HG02943 (cell line): ENCODE results near the gene TXNDC9.
"Not testable (repeated sequence)": the region's sequence is repeated elsewhere in the genome, so short reads cannot be mapped to it uniquely, and the experiment has no call there.

Experiments
- ATAC-seq: cut with Tn5 transposase; IDR thresholded peaks from one replicate; pipeline ENCODE4 v1.9.1; 2021; ENCODE audit warnings: mild to moderate bottlenecking, low read depth, moderate library complexity; ENCODE audit not compliant: unreplicated experiment

TXNDC9 gene

GRCh38 chr2:99335911-99336803, at the start of gene TXNDC9:
TSS of gene TXNDC9 (minus strand) at chr2:99336333. CDS start at chr2:99333210, 3,123 bp downstream.
- ATAC-seq: peak; percentile 73

- ATAC-seq: no peak
Observed at GRCh38 chr2:99382143-99382542, 46.0 kb upstream of the TXNDC9 start.

GRCh38 chr2:99380376-99381010, 44.4 kb upstream of the TXNDC9 start:
- no peak for ATAC-seq

- no peak for ATAC-seq
Observed at GRCh38 chr2:99377879-99378278, 41.7 kb upstream of the TXNDC9 start.

GRCh38 chr2:99376254-99376864, 40.2 kb upstream of the TXNDC9 start:
- no peak for ATAC-seq

- ATAC-seq: no peak
Observed at GRCh38 chr2:99374747-99375146, 38.6 kb upstream of the TXNDC9 start.

GRCh38 chr2:99373144-99373543, 37.0 kb upstream of the TXNDC9 start:
- no peak for ATAC-seq

GRCh38 chr2:99368854-99369253, 32.7 kb upstream of the TXNDC9 start:
- not testable (repeated sequence) for ATAC-seq

GRCh38 chr2:99365661-99366060, 29.5 kb upstream of the TXNDC9 start:
- ATAC-seq: no peak

- ATAC-seq: no peak
Observed at GRCh38 chr2:99356853-99357252, 20.7 kb upstream of the TXNDC9 start.

GRCh38 chr2:99354825-99355224, 18.7 kb upstream of the TXNDC9 start:
- not testable (repeated sequence) for ATAC-seq

GRCh38 chr2:99354070-99354469, 17.9 kb upstream of the TXNDC9 start:
- no peak for ATAC-seq

GRCh38 chr2:99350194-99350593, 14.1 kb upstream of the TXNDC9 start:
- no peak for ATAC-seq

- ATAC-seq: no peak
Observed at GRCh38 chr2:99348173-99348572, 12.0 kb upstream of the TXNDC9 start.

GRCh38 chr2:99346218-99346617, 10.1 kb upstream of the TXNDC9 start:
- no peak for ATAC-seq

GRCh38 chr2:99345446-99345845, 9.3 kb upstream of the TXNDC9 start:
- ATAC-seq: not testable (repeated sequence)

- ATAC-seq: no peak
Observed at GRCh38 chr2:99342536-99342935, 6.4 kb upstream of the TXNDC9 start.

GRCh38 chr2:99340669-99341236, 4.6 kb upstream of the TXNDC9 start:
- ATAC-seq: no peak

- ATAC-seq: no peak
Observed at GRCh38 chr2:99338029-99338585, 2.0 kb upstream of the TXNDC9 start.

- ATAC-seq: peak; percentile 54
Observed at GRCh38 chr2:99337113-99338028, 1.2 kb upstream of the TXNDC9 start, which contains the start of gene EIF5B. TSS of gene EIF5B (plus strand) at chr2:99337389. CDS start at chr2:99337555, 166 bp downstream.
